EL (cell line): Measurements from ENCODE around the gene SLC7A6OS.

Experiments
- DNase-seq: peaks from one replicate; pipeline ENCODE4 v3.0.0-alpha.2; 2016

SLC7A6OS gene

GRCh38 chr16:68343137-68343536, 32.4 kb upstream of the SLC7A6OS start:
- DNase-seq, result no peak

- no peak for DNase-seq
Measured at GRCh38 chr16:68342620-68343019, 31.9 kb upstream of the SLC7A6OS start.

DNA sequence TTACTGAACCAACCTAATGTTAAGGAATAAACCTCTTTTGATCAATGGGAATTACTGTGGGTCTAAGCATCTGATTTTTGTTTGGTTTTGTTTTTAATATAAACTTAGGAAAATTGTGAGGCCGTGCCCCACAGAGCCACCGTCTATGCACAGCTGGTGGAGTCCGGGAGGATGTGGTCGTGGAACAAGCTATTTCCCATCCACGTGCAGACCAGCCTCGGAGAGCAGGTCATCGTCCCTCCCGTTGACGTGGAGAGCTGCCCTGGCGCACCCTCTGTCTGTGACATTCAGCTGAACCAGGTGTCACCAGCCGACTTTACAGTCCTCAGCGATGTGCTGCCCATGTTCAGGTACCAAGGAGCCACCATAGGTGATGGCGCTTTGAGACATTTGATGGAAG, 28.5 kb upstream of the SLC7A6OS start:
- no peak for DNase-seq

DNA sequence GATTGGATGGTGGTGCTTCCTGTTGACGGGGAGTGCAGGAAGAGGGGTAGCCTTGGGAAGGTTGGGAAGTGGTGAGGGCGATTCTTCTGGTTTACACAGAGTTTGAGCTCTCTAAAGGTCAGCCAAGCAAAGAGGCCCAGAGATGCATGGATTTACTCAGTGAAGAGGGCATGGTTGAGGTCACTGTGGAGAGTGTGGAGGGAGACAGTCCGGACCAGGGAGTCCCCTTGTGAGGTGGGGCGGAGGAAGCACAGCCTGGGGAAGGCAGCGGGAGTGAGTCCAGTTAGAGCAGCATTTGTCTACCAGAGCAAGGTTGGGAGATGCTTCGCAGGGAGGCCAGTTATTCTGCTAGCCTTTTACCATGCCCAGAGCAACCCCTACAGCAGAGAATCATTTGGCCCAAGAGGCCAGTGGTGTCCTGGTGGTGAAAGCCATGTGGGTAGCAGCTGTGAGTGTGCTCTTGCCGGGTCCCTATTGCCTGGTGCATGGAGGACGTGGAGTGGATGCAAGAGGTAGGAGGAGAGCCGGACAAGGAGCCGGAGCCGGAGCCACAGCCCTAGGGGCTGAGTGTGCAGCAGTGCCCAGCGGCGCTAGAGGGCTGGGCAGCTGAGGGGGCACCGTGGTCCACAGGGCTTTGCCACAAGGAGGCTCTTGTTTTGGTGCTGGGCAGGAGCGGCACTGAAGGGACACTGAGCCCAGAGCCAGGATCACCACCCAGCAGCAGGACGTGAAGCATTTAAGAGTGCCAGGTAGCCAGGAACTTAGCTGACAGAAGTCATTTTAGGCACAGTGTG, 27.8 kb upstream of the SLC7A6OS start:
- no peak for DNase-seq

DNA sequence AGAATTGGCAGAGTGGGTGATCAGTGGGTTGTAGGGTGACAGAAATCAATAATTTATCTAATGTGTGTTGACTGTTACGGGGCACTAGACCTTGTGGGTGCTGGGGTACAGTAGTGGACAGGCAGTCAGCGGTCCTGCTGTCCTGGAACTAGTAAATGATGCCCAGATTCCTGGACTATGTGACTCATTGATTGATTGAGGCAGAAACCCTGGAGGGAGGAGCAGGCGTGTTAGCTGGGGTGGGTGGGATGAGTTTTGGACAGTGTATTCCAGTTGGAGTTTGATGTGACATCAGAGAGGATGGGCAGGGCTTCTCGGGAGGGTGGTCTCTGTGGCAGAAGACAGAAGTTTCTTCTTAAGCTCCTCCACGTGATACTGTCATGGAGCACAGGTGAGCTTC, 24.4 kb upstream of the SLC7A6OS start:
- peak; percentile 55 for DNase-seq

- peak; percentile 36 for DNase-seq
Measured at GRCh38 chr16:68332411-68333121, 21.8 kb upstream of the SLC7A6OS start.

GRCh38 chr16:68331879-68332410, 21.2 kb upstream of the SLC7A6OS start:
- DNase-seq, result peak; percentile 39

- no peak for DNase-seq
Measured at GRCh38 chr16:68328860-68329390, 18.2 kb upstream of the SLC7A6OS start.

GRCh38 chr16:68328151-68328859, 17.6 kb upstream of the SLC7A6OS start:
- peak; percentile 78 for DNase-seq

DNA sequence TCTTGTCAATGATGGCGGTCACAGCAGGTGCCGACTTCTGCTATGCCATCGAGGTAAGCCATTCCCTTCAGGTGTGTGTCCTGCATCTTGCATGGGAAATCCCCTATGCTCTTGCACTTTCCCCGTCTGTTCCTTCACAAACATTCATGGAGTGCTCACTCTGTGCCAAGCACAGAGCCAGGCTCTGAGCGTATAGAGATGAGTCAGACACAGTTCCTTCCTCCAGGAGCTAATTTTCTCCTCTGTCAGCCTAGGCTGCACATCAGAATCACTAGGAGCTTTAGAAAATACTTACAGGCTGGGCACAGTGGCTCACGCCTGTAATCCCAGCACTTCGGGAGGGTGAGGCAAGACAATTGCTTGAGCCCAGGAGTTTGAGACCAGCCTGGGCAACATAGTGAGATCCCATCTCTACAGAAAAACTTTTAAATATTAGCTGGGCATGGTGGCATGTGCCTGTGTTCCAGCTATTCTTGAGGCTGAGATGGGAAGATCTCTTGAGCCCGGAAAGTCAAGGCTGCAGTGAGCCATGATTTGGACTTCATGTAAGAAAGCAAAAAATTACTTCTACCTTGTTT, 14.1 kb upstream of the SLC7A6OS start:
- no peak for DNase-seq

GRCh38 chr16:68324336-68324735, 13.6 kb upstream of the SLC7A6OS start:
- no peak for DNase-seq

DNA sequence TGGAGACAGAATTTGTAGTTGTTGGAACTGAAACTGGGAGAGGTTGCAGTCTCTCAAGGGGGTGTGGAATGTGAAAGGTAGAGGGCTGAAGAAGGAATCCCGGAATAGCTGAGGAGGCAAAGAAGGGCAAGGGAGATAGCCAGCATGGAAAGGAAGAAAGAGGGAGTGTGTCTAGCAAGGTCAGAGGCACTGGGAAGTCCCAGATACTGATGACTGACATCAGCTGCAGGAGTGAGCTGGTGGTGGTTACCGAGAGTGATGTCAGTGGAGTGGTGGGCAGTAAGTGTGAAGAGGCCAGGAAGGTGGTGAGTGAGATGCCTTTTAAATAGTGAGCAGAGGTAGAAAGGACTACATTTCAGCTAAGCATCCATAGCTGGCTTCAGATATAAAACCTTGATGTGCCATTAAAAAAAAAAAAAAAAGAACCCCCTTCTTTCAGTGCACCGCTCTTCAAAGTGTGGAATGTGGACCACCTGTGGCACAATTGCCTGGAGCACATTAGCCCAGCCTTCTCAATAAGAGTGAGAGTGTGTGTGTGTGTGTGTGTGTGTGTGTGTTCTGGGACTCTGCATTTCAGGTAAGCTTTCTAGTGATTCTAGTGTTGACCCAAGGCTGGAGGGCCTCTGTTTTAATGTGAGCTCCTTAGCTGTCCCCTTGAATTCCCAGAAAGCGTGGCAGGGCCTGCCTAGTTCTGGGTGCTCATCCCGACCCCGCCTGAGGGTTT, 8.6 kb upstream of the SLC7A6OS start:
- no peak for DNase-seq

DNA sequence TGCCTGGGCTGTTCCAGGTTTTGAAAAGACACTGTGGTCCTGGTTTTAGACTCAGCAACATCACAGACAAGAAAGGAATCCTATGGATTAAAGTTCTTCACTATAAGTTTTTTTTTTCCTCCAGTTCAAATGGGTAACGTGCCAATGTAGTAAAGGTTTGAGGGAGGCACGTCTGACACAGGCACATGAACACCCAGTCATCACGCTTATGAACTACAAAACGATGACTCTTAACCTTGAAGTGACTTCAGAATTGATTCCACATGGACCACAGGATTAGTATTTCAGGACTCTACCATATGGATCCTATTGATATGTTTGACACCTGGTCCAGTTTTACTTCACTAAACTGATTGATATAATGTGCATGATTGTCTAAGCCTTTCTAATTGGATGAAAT, 2.4 kb upstream of the SLC7A6OS start:
- DNase-seq, result no peak

GRCh38 chr16:68310437-68310773, 341 bp downstream of the SLC7A6OS start:
- DNase-seq, result no peak

- DNase-seq, result no peak
Measured at GRCh38 chr16:68309799-68310198, 947 bp downstream of the SLC7A6OS start.

DNA sequence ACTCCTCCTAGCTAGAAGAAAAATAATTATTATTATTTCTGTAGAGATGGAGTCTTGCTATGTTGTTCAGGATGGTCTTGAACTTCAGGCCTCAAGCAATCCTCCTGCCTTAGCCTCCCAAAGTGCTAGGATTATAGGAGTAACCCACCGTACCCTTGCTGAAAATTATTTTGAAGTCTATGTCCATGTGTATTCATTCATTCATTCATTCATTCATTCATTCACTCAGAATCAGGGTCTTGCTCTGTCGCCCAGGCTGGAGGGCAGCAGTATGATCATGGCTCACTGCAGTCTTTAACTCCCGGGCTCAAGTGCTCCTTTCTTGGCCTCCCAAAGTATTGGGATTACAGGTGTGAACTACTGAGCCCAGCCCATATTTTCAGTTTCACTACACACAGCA, 4.1 kb downstream of the SLC7A6OS start:
- no peak for DNase-seq

- no peak for DNase-seq
Measured at GRCh38 chr16:68300734-68301459, 9.8 kb downstream of the SLC7A6OS start.

DNA sequence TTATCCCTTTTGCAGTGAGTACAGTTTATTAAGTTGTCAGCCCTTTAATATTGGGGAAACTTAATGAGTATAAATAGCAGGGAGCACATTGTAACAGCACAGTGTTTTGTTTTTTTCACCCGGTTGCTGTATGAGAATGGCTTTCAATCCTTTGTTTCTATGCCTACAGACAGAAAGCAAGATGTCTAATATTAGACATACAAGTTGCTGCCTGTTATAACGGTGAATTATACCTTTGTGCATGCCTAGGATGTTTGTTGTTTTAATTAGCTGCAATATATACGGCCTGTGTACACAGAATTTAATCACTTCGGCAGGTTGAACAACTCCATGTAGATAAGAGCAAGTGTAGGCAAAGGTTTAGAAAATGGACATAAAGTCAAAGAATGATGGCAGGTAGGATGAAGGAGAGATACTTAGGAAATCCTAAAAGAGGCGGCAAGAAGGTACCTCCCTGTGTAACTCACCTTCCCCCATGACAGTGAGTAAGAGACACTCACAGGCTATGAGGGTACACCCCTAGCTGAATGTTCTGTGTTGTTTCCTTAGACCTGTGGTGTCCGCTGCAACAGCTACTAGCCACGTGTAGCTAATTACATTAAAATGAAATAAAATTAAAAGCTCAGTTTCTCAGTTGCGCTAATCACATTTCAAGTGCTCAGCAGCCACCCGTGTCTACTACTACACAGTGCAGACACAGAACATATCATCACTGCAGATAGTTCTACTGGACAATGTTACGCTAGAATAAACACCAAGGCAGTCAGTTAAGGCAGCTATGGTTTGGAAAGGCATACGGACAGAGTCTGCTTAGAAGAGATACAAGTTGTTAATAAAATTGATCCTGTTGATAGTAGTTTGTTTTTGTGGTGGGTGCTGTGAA, 10.9 kb downstream of the SLC7A6OS start:
- DNase-seq, result no peak

- DNase-seq, result peak; percentile 83
Measured at GRCh38 chr16:68298907-68299561, 11.7 kb downstream of the SLC7A6OS start.

- no peak for DNase-seq
Measured at GRCh38 chr16:68298312-68298711, 12.4 kb downstream of the SLC7A6OS start.
